HG02938 (cell line): Measurements from ENCODE around the gene CCDC183.
"Not testable (repeated sequence)": the region's sequence is repeated elsewhere in the genome, so short reads cannot be mapped to it uniquely, and the experiment has no call there.

Source experiments
- ATAC-seq: cut with Tn5 transposase; IDR thresholded peaks from one replicate; pipeline ENCODE4 v1.9.1; 2021; ENCODE audit warnings: mild to moderate bottlenecking, moderate library complexity; ENCODE audit not compliant: unreplicated experiment

CCDC183 gene

GRCh38 chr9:136796238-136796774, at the start of gene CCDC183:
CCDC183 (plus strand) TSS chr9:136796338; CDS start chr9:136796398, 60 bp downstream.
- ATAC-seq = no peak

GRCh38 chr9:136746621-136747020, 49.5 kb upstream of the CCDC183 start:
- ATAC-seq = no peak

- no peak for ATAC-seq
Observed at GRCh38 chr9:136747161-136748060, 48.7 kb upstream of the CCDC183 start.

- no peak for ATAC-seq
Observed at GRCh38 chr9:136748201-136748600, 47.9 kb upstream of the CCDC183 start, which contains the start of gene LCN6. LCN6 (minus strand) TSS chr9:136748525; CDS start chr9:136748483, 42 bp downstream.

GRCh38 chr9:136748666-136749611, 47.2 kb upstream of the CCDC183 start:
- no peak for ATAC-seq

- no peak for ATAC-seq
Observed at GRCh38 chr9:136750526-136750925, 45.6 kb upstream of the CCDC183 start.

- no peak for ATAC-seq
Observed at GRCh38 chr9:136751244-136751643, 44.9 kb upstream of the CCDC183 start.

GRCh38 chr9:136751814-136752213, 44.3 kb upstream of the CCDC183 start:
- no peak for ATAC-seq

GRCh38 chr9:136753371-136754058, 42.6 kb upstream of the CCDC183 start:
- ATAC-seq = no peak

GRCh38 chr9:136754059-136754572, 42.0 kb upstream of the CCDC183 start:
- ATAC-seq = no peak

GRCh38 chr9:136754626-136755301, 41.4 kb upstream of the CCDC183 start:
- ATAC-seq = no peak

GRCh38 chr9:136755302-136756133, 40.6 kb upstream of the CCDC183 start:
- ATAC-seq = not testable (repeated sequence)

- ATAC-seq = no peak
Observed at GRCh38 chr9:136756134-136756438, 40.1 kb upstream of the CCDC183 start.

GRCh38 chr9:136756836-136757235, 39.3 kb upstream of the CCDC183 start:
- ATAC-seq = no peak

GRCh38 chr9:136757328-136757727, 38.8 kb upstream of the CCDC183 start:
- no peak for ATAC-seq

GRCh38 chr9:136757751-136758140, 38.4 kb upstream of the CCDC183 start:
- ATAC-seq = no peak

- ATAC-seq = no peak
Observed at GRCh38 chr9:136759001-136759400, 37.1 kb upstream of the CCDC183 start.

- ATAC-seq = no peak
Observed at GRCh38 chr9:136759436-136760325, 36.5 kb upstream of the CCDC183 start.
